CD4-positive, alpha-beta T cell treated with Interleukin-4 for 4 hours (primary cell): ENCODE measurements around the gene CUEDC1.

Experiments
- DNase-seq: peaks from one replicate; pipeline ENCODE4 v3.0.0-alpha.2; 2020

CUEDC1 gene, protein sequence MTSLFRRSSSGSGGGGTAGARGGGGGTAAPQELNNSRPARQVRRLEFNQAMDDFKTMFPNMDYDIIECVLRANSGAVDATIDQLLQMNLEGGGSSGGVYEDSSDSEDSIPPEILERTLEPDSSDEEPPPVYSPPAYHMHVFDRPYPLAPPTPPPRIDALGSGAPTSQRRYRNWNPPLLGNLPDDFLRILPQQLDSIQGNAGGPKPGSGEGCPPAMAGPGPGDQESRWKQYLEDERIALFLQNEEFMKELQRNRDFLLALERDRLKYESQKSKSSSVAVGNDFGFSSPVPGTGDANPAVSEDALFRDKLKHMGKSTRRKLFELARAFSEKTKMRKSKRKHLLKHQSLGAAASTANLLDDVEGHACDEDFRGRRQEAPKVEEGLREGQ

DNA sequence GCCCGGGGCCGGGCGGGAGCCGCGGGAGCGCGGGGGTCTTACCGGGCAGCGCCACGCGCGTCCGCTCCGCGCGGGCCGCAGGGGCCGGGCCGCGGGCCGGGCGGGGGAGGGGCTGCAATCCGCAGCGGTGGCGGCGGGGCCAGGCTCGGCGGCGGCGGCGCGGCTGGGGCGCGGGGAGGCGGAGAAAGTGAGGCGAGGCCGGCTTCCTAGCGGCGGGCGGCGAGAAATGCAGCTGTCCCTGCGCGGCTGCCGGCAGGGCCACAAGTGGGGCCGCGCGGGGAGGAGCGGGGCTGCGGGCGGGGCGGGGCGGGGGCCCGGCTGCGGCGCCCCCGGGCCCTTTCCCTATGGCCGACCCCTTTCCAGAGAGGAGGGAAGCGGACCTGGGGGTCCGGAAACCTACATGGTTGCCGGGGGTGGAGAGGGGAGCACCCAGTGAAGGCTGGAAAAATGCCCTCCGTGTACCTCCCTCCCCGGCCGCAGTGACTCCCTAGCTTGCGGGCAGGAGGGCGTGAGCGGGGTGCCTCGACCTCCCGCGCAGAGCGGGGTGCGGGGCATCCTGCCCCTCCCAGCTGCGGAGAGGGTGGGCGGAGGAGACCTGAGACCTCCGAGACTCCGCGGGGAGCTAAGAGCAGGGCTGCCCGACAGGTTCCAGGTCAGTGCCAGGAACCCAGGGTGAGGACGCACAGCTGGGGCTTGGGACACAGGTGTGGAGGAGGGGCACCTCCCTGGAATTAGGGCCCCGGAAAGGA, at the start of gene CUEDC1:
TSS of gene CUEDC1 (minus strand) at position 230 of the 749 bp plus-strand sequence. CDS start 69,848 bp downstream, outside the sequence.
- DNase-seq = peak; percentile 43

DNA sequence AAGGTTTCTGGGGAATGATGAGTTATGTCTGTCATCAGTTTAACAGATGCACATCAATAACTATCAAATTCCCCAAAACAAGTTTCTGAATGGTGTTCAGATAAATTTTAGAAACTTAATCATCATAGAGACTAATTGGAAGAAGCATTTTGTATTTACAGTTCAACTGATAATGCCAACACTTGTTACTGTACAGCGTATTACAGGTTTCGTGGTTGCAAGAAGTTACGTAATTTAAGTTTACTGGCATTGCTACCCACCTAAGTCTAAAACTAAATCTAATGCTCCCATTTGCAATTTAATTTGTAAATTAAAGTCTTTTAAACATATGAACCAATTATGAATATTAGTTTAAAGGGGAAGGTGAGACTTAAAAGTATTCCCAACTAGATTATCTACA, 48.8 kb upstream of the CUEDC1 start:
- no peak for DNase-seq

DNA sequence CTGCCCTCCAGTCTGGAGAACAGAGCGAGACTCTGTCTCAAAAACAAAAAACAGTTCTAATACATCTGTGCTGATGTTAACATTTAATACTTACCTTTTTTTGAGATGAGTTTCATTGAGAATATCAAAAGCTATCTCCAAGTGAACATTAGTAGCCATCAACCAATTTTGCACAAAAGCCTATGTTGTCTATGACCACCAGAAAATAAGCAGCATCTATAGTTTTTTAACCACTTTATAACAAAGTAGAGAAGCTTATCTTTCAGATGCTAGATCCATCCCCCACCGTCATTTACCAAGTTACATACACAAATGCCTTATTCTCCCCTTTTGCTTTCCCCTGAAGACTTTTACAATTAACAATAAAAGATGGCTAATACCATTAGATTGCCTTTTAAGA, 47.8 kb upstream of the CUEDC1 start:
- DNase-seq = no peak

DNA sequence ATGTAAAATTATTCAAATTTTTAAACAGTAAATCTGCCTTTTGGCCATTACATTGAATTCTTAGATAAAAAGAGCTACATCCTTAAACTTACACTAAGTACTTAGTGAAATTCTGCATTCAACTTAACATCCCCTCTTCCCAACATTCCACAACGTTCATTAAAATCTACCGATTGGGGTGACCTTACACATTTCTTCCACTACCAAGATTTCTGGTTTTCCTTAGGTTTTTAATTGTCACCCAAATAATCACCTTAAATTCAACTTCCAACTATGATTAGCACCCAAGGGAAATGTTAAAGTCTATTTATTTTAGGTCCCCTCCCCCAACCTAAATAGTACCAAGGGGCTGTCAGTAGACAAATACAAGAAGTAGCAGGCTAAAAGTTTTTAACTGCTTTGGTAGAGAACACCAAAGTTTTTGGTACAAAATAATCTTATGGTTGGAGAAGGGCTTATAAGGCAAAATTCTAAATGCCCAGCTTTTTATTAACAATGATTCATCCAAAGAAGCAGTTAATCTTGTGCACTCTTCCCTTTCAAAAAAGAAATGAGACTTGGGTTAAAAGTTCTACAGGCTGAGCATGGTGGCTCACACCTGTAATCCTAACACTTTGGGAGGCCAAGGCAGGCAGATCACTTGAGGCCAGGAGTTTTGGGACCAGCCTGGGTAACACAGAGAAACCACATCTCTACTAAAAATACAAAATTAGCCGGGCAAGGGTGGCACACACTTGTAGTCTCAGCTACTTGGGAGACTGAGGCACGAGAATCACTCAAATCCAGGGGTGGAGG, 47.1 kb upstream of the CUEDC1 start:
- no peak for DNase-seq

DNA sequence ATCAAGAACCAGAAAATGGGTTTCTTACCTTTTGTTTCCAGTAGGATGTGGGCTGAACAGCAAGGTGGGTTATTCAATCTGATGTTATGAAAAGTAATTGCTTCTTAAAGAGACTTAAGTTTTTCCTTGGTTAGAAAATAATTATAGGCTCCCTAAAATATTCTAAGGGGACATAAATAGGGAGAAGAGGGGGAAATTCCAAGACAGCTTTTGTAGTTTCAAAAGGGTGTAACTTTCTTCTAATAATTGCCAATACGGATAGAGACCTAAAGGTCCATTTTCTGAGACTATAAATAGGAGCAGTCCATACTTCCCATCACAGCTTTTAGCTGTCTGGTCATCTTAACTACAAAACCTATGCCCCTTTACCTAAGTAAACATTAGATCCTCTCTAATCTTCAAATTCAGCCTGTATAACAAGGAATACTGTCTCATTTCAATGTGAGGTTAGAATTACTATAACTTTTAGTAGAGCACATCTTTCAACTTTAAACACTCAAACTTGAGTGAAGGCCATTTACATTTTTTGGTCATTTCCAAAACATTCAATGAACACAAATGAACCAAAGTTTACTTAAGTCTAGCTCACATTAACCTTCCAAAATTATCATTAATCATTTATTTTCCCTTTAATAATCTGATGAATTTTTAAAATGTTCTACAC, 46.4 kb upstream of the CUEDC1 start:
- DNase-seq = no peak

DNA sequence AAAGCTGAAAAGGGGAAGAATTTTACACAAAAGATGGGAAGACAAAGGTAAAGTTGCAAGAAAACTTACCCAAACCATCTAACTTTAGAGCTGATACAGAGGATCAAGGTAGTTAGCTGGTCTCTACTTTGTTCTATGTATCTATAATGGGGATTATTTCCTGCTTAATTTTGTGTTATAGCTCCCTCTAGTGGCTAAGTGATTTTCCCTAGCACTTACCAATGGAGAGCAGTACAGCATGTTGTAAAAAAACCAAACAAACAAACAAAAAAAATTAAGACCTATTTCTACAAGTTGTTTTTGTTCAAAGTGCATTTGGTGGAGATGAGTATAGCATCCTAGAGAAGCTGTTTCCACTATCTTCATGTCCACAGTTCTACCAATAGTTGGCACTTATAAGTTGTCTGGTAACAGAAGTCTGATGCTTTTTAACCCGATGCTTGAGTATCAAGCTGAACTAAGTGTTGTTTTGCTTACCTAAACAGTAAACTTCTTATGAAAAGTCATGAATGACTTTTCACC, 44.3 kb upstream of the CUEDC1 start:
- DNase-seq = peak; percentile 80

DNA sequence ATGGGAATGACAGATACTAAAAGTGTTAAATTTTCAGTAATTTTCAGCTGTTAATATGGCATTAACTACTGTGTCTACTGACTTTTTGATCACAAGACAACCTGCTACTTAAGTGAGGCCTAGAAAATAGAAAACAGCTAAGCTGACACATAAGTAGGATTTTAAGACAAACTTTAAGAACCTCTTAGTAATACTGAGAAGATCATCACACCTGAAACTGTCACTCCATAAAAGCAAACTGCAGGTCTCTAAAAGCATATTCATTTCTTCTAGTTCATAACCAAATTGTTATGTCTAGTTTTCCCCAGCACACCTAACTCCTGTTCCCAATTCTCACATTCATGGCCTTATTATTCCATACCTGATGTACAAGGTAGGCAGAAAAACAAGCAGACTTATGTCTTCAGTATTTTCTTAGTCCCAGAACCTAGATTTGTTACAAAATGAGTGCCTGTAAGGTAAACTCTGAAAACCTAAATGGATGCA, 43.8 kb upstream of the CUEDC1 start:
- DNase-seq = no peak

DNA sequence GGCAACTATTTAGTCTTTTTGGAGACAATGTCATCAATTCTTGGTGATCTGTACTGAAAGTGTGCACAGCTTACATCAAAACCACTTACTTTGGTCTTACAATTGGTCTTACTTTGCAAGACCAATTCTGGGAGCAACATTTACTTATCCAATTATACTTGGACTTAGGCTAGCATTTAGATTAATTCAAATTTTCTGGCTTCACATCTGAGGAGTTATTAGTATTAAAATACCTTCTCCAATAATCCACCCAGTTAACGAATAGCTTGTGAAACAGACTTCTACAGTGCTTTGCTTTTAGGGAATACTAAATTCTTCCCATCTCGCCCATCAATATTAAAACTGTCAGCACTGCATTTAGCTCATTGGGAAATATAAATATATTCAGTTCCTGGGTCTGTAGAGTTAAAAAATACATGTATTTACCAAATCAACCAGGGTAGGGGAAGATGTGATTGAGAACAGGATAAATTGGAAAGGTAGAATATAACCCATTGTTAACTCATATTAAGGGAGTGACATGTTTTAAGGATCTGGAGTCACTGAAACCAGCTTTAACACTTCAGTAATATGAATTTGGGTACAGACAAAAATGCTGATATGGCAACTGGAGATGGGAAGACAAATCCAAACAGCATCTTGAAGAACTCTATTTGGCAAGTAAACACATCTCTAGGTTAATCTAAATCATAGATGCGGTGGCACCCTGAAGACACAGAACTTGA, 42.0 kb upstream of the CUEDC1 start:
- no peak for DNase-seq

DNA sequence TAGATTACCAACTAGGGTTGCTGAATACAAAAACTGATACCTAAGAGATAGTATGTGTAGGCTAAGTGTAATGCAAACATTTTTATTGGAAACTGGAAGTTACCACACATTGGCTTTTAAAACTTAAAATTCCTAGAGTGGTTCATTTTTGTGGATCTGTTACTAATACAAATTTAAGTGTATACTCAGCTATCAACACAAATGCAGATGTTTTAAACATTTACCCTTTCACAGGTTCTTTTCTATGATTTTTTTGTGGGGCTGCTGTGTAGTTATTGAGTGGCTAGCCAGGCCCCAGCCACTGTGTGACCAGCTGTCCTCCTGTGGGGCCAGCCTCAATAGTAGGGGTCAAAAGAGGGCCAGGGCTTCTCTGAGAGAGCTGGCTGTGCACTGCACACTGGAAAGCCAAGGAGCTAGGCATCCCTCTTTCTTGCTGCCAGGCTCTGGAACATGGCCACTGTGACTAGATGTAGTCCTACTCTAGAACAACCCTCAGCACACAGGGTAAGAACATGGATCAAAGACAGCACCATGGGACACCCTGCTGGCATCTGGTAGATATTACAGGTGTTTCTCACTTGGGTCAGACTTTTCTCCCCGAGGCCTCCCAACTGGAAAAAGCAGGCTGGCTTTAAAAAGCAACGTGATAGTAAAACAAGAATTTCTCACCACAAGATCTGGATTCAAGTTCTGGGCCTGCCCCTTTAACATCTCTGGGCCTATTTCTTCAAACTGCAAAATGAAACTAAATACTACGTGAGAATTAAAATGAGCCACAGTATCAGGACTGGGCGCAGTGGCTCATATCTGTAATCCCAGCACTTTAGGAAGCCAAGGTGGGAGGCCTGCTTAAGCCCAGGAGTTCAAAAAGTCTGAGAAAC, 40.1 kb upstream of the CUEDC1 start:
- DNase-seq = peak; percentile 69

DNA sequence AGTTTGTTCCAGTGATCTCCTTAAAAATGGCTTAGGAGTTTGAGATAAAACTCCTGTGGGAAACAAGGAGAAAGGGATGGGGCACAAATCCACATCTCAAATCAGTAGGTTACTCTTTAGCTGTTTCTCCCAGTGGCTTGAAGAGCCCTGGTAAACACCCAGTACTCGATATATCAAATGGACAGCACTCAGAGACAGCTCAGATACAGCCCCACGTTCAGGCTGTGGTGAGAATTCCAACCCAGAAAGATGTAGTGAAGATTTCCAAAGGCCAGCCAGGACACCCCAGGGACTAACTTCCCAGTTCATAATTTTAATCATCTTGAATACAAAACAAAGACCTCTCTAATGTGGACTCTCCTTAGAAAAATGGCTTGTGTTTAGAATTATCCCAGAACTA, 39.2 kb upstream of the CUEDC1 start:
- DNase-seq = no peak

DNA sequence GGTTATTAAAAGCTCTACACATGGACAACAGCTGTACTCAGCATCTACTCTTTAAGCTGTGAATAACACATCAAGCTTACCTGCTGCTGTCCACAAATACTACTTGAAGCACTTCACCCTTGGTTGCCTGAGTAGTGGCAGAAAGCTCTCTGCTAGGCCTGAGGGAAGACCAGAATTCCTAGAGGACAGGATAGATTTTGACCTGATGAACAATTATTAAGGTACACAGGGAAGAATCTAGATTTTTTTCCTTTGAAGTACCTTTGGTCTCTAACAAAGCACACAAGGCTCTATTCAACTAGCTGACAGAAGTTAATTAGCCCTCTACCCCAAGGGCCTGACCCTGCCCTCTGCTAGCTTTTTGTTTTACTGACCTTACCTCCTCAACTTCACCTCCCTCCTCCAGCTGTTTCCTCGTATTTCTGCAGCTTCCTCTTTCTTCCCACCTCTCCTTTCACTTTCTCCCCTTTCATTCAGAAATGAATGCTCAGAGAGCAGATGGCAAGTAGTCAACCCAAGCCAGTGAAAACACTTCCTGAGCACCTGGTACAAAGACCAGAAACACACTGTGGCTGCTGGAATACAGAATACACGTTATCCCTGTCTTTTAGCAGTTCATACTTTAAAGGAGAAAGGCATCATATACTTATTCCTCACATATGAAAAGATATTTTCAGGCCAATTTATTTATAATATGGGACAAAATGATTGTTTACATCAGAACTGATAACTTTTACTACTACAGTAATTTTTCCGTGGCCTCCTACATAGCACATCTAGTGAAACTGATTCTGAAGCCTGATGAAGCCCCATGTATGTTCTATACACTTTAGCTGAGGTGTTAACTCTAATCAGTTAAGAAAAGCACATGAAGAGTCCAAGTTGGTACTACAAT, 38.5 kb upstream of the CUEDC1 start:
- DNase-seq = no peak

DNA sequence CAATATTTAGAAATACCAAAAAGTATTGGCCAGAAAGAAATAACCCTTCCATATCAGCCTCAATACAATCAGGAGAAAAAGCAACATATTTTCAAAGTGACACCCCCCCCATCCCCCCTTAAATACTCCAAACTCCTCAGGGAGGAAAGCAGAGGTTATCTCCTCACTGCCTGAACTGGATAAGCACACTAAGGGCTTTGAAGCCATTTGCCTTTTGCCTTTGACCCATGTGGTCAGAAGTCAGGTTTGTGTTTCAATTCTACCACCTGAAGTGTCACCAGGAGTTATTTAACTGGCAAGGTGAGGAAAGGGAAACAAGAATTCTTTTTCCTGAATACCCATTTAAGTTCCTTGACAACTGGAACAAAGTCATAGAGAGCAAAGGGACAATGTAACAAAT, 36.3 kb upstream of the CUEDC1 start:
- no peak for DNase-seq

DNA sequence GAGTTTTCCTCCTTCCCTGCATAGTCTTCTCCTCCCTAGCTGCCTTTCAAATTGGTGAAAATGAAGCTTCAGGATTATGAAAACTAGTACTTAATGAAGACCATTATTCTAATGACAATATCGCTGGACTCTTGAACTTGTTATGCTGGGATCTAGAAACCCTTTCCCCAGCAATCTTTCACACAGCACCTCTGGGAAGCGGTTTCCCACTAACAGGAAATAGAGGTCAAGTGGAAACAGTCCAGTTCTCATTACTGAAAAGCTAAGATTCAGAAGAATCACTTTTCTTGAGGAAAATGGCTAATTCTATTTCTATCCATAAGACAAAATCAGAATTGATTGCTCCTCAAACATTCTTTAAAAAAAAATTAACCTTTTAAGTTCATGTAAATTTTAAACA, 34.8 kb upstream of the CUEDC1 start:
- no peak for DNase-seq

DNA sequence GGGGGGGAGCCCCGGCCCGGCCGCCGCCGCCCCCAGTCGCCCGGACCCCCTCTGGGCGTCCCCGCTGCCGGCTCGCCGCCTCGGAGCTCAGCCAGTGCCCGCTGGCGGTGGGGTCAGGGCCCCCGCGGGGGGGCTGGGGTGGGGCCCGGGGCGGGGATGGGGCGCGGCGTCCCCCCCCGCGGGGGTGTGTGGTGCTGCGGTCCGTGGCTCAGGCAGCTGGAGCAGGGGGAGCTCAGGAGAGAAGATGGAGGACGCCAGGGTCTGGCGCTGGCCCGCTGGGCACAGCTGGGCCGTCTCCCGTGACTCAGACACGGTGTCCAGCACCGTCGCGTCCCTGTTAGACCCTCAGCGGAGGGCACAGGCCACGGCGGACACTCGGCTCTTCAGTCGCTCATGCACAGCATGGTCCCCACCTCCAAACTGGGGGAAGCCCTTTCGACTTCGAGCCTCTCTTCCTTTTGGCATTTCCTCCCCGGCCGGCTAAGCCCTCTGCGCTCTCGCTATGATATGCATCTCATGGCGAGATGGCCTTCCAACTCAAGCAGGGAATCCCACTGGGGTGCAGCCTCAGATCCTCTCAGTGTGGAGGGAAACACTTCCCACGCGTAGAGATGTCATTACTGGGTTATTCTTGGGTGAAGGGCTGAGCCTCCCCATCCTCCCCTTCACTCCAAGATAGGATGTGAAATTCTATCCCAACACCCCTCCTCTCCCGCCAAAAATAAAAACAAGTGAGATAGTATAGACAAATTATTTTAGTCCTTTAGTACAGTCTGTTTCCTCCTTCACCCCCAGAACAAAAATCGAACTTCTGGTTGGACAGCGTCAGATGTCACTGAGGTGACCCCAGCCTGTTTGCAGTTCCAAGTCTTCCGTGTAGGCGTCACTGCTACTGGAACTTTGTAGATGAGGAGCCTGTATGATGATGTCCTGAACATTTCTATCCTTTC, 33.4 kb upstream of the CUEDC1 start:
- peak; percentile 59 for DNase-seq

DNA sequence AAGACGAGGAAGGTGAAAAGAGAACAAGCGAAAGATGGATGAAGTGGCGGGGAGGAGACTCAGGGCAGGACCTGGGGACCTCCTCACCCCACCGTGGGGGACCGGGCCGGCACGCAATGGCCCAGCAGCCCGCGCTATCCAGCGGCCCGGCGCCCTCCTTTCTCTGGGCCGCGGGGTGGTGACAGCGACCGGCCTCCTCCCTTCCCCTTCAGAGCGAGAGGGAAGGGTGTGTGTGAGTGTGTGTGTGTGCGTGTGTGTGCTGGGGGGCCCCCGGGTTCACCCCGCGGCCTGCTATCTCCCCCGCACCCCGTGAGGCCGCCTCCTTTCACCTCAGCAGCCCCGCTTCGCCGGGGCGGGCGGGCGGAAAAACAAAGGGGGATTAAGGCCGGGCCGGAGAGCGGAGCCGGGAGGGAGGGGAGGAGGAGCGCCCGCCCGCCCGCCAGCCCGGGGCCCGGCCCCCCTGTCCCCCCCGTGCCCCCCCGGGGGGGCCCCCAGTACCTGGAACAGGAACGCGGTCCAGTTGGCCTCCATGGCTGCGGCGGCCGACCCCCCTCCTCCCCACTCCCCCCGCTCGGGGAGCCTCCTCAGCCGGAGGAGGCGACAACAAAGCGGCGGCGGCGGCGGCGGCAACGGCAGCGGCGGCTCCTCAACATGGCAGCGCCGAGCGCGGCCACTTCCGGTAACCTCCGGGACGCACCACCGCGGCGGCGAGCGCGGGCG, 32.5 kb upstream of the CUEDC1 start, which contains the start of gene VEZF1:
TSS of gene VEZF1 (minus strand) at position 674 of the 720 bp plus-strand sequence. CDS start at position 531, 143 bp downstream.
- peak; percentile 71 for DNase-seq

DNA sequence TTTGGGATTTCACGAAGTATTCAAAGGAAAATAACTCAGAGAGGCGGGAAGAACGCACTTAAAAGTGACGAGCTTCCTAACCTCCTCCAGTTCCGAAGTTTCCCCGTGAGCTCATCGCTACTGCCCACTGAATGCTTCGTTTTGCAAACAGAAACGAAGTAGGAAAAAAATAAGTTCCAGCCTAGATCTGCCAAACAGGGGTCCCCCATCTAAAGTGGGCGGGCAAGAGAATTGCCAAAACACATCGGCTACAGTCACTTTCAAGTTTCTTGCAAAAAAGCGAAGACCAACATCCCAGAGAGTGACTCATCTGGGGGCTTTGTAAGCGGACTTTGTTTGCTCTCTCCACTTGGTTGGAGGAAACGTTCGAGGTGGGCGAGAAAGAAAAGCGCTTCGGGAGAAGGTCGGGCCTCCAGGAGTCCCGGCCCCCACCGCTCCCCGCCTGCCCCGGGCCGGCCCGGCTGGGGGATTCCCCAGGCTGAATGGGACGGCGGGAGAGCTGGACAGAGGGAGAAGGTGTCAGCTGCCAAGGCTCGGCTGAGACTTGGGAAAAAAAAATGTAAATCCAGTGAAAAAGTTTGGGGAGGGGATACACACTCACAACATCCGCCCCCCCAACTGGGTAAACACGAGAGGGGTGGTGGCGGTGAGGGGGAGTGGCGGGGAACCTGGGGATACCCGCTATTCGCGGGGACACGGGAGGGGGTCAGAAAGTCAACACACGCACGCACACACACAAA, 31.8 kb upstream of the CUEDC1 start:
- DNase-seq = peak; percentile 31

DNA sequence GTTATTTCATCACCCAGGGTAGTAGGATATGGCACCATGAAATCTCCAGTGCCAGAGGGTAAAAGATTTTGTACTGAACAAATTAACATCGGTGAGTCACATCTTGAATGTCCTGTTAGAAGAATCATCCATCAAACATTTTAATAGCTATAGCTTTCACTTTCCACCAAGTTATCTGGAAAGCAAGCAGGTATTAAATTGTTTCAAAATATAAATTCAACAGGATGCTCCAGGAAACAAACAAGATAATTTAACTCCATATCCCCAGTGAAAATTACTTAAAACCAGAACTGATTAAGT, 30.4 kb upstream of the CUEDC1 start:
- peak; percentile 5 for DNase-seq
